ENCODE results near the gene CARHSP1.

DNA sequence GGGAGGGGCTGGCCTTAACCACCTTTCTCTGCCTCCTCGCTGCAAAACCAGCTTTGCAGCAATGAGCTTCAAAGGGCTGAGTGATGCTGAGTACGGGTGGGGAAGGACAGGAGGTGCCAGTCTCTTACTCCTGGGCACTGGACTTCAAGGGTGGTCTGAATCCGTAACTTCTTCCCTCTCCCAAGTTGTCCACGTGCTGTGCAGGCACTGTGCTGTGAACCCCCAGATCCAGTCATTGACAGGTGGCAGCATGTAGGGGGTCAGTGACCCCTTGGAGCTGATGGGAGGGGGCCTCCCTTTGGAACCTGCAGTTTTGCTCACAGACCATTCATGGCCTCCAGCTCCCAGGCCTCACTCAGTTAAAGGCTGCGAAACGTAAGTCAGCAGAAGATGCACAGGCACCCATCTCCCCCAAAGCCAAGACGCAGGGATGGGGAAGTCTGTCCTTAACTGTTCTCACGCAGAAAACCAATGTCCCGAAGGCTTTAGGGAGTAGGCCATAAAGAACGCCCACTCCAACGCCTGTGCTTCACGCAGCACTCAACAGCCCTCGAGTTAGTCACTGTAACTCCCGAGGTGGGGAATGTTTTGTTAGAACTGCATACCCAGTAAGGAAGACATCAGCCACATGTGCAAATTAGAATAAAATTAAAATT lies 21.2 kb upstream of the CARHSP1 start:
- TF ChIP-seq, protein P1, sequence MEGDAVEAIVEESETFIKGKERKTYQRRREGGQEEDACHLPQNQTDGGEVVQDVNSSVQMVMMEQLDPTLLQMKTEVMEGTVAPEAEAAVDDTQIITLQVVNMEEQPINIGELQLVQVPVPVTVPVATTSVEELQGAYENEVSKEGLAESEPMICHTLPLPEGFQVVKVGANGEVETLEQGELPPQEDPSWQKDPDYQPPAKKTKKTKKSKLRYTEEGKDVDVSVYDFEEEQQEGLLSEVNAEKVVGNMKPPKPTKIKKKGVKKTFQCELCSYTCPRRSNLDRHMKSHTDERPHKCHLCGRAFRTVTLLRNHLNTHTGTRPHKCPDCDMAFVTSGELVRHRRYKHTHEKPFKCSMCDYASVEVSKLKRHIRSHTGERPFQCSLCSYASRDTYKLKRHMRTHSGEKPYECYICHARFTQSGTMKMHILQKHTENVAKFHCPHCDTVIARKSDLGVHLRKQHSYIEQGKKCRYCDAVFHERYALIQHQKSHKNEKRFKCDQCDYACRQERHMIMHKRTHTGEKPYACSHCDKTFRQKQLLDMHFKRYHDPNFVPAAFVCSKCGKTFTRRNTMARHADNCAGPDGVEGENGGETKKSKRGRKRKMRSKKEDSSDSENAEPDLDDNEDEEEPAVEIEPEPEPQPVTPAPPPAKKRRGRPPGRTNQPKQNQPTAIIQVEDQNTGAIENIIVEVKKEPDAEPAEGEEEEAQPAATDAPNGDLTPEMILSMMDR (IDR thresholded peaks at IDR 0.05) = no peak
- TF ChIP-seq YY1 (IDR thresholded peaks at IDR 0.05; ENCODE audit: low read depth) = no peak
- no peak for TF ChIP-seq POLR2AphosphoS5 (IDR thresholded peaks at IDR 0.05; ENCODE audit: low read depth, low read length)
- TF ChIP-seq EP300 (IDR thresholded peaks at IDR 0.05; ENCODE audit: borderline replicate concordance in 1 of 2, low read depth in 1 of 2, low read length in 1 of 2) = no peak
- TF ChIP-seq GABPA (IDR thresholded peaks at IDR 0.05; ENCODE audit: low read depth) = no peak
- no peak for TF ChIP-seq TEAD4 (IDR thresholded peaks at IDR 0.05; ENCODE audit: borderline replicate concordance, insufficient read depth)
- TF ChIP-seq FOSL2 (IDR thresholded peaks at IDR 0.05; ENCODE audit: borderline replicate concordance, low read depth) = no peak
- no peak for TF ChIP-seq RFX5 (IDR thresholded peaks at IDR 0.05; ENCODE audit: low read length)
- TF ChIP-seq JUND (IDR thresholded peaks at IDR 0.05) = no peak
- no peak for TF ChIP-seq CHD2 (IDR thresholded peaks at IDR 0.05; ENCODE audit: low read length, partially characterized antibody)
- TF ChIP-seq, protein P2, sequence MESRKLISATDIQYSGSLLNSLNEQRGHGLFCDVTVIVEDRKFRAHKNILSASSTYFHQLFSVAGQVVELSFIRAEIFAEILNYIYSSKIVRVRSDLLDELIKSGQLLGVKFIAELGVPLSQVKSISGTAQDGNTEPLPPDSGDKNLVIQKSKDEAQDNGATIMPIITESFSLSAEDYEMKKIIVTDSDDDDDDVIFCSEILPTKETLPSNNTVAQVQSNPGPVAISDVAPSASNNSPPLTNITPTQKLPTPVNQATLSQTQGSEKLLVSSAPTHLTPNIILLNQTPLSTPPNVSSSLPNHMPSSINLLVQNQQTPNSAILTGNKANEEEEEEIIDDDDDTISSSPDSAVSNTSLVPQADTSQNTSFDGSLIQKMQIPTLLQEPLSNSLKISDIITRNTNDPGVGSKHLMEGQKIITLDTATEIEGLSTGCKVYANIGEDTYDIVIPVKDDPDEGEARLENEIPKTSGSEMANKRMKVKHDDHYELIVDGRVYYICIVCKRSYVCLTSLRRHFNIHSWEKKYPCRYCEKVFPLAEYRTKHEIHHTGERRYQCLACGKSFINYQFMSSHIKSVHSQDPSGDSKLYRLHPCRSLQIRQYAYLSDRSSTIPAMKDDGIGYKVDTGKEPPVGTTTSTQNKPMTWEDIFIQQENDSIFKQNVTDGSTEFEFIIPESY (IDR thresholded peaks at IDR 0.05; ENCODE audit: borderline replicate concordance, low read depth) = no peak
- TF ChIP-seq ELF1 (IDR thresholded peaks at IDR 0.05) = no peak
- TF ChIP-seq, protein P3, sequence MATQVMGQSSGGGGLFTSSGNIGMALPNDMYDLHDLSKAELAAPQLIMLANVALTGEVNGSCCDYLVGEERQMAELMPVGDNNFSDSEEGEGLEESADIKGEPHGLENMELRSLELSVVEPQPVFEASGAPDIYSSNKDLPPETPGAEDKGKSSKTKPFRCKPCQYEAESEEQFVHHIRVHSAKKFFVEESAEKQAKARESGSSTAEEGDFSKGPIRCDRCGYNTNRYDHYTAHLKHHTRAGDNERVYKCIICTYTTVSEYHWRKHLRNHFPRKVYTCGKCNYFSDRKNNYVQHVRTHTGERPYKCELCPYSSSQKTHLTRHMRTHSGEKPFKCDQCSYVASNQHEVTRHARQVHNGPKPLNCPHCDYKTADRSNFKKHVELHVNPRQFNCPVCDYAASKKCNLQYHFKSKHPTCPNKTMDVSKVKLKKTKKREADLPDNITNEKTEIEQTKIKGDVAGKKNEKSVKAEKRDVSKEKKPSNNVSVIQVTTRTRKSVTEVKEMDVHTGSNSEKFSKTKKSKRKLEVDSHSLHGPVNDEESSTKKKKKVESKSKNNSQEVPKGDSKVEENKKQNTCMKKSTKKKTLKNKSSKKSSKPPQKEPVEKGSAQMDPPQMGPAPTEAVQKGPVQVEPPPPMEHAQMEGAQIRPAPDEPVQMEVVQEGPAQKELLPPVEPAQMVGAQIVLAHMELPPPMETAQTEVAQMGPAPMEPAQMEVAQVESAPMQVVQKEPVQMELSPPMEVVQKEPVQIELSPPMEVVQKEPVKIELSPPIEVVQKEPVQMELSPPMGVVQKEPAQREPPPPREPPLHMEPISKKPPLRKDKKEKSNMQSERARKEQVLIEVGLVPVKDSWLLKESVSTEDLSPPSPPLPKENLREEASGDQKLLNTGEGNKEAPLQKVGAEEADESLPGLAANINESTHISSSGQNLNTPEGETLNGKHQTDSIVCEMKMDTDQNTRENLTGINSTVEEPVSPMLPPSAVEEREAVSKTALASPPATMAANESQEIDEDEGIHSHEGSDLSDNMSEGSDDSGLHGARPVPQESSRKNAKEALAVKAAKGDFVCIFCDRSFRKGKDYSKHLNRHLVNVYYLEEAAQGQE (IDR thresholded peaks at IDR 0.05; ENCODE audit: low read depth, low read length) = no peak
- TF ChIP-seq FOXM1 (IDR thresholded peaks at IDR 0.05; ENCODE audit: low read depth) = no peak

Data from SK-N-SH (cell line).